Renal cortical epithelial cell (primary cell): Measurements from ENCODE around the gene PPP1R3F. TPM values are rescaled to one million over a fixed set of nuclear protein-coding genes. Genes with fewer than 3 reads are reported as not detected.
"Not testable (repeated sequence)": the region's sequence is repeated elsewhere in the genome, so short reads cannot be mapped to it uniquely, and the experiment has no call there.

Experiments used
- DNase-seq: peaks from one replicate; pipeline ENCODE4 v3.0.0-alpha.2; 2011; ENCODE audit warnings: low read depth
- total RNA-seq: library from RNA; depleted of rRNA; stranded (reverse); fragments of >200 nt; gene quantifications from 2 replicates; pipeline ENCODE4 v1.2.3, GENCODE V29; 2014

Gene PPP1R3F
- total RNA-seq, 1 donor from 2014 or later = 12.4 TPM

DNA sequence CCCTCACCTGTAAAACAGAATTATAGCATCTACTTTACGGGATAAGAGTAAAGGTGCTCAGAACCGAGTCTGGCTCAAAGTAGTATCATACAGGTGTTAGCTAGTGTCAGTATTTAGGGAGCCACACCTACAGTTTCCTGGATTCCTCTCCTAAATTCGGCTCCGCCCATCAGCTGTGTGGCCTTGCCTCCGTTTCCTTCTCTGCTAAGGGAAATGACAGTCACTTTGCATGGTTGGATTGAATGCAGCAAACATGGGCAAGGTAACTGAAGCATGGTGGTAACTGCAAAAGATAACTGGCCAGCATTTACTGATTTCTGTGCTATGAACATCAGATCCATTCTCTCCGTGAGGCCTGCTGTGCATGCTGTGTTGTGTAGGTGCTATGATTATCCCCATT lies 2.8 kb downstream of the PPP1R3F start:
- DNase-seq = no peak

- no peak for DNase-seq
Observed at GRCh38 chrX:49273181-49273727, 3.7 kb downstream of the PPP1R3F start.

DNA sequence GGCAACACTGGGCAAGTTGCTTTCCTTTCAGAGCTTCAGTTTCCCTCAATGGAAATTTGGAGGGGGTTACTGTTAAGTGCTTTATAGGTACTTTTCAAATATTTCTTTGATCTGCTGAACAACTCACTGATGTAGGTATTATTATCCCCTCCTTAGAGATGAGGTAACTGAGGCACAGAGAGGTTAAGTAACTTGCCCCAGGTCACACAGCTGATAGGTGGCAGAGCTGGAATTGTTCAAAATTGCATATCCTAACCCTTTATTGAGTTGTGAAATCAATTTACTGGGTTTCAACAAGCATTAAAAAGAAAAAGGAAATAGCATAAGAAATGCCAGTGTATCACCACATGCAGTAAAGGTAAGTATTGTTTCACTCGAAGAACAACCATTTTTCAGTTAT lies 6.6 kb downstream of the PPP1R3F start:
- DNase-seq = no peak

DNA sequence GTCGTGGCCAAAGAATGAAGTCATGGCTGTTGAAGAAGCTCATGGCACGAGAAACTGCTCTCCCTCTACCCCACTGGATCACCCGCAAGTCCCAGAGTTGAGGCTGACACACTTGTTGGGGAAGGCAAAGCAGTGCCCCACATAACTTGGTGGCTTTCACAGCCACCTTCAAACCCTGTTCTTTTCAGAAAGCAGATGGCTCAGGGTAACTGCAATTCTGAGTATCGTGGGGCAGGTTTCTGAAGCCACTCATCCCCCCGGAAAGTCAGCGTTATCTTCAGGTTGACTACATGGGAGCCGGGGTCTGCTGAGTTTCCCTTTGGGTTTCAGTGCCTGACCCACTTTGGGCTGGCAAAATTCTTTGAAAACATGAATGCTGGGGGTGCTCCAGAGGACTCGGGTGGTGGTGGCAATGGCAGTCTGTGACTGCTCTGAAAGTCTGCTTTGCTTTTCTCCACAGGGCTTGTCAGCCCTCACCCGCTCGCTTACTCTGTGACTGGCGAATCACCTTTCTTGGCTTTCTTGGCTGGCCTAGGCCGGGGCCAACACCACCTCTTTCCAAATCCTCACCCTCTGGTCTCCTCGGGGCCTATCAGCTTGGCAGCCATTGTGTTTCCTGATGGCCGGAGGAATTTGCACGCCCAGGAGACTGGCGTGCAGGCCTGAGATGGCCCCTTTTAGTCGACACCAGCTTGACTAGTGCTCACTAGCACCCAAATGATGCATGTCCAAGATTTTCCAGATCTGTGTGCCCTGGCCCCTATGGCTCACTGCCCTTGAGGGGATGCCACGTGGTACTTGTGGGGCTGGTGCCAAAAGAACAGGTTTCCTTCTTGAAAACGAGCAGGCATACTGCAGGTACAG lies 7.3 kb downstream of the PPP1R3F start:
- no peak for DNase-seq

DNA sequence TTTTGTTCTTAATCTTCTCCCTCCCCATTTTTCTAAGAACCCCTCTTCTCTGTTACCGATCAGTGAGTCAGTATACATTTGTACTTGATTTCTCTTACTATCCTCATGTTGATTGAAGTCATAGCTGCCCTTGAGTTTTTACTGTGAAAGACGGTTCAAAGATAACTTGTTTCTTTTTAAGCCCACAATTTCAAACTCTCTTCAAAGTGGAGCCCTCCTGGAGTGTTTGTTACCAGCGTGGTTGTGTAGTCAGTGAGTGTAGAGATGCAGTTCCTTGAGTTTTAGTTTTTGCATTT lies 7.9 kb downstream of the PPP1R3F start:
- no peak for DNase-seq

DNA sequence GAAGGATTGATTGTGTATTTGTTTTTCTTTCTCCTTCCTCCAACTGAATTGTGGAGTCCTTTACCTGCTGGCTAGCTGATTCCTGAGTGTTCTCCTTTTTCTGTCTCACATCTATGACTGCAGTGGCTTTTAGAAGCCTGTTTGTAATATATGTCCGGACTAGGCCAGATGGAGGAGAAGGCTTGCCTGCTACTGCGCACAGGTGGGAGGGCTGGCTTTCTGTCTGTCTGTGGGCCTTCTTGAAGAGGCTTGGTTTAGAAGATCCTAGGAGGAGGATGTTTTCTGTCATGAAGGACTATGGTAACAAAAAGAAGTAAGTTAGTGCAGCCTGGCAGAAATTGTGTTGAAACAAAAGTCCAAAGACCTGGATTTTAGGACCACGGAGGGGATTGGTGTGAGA lies 8.5 kb downstream of the PPP1R3F start:
- DNase-seq = no peak

GRCh38 chrX:49282647-49283011 lies 13.0 kb downstream of the PPP1R3F start:
- DNase-seq = no peak

DNA sequence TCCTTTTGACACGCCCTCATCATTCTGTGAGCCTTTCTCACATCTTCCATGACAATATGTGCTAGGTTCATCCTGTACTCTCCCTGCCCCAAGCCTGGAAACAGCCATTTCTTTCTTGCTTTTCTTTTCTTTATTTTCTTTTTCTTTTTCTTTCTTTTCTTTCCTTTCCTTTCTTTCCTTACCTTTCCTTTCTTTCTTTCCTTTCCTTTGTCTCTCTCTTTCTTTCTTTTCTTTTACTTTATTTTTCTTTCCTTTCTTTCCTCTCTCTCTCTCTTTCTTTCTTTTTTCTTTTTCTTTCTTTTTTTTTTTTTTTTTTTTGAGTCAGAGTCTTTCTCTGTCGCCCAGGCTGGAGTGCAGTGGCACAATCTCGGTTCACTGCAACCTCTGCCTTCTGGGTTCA lies 14.6 kb downstream of the PPP1R3F start:
- no peak for DNase-seq

DNA sequence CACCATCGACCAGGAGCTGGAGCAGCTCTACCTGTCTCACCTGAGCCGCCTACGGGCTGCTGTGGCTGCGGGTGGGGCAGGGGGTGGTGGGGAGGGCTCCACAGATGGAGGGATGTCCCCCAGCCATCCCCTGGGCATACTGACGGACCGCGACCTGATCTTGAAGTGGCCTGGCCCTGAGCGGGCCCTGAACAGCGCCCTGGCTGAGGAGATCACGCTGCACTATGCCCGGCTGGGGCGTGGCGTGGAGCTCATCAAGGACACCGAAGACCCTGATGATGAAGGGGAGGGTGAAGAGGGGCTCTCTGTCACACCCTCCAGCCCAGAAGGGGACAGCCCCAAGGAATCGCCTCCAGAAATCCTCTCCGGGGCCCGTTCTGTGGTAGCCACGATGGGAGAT lies 16.5 kb downstream of the PPP1R3F start:
- no peak for DNase-seq

- DNase-seq = no peak
Observed at GRCh38 chrX:49286581-49286980, 17.0 kb downstream of the PPP1R3F start.

GRCh38 chrX:49287665-49288064 lies 18.1 kb downstream of the PPP1R3F start:
- DNase-seq = no peak

DNA sequence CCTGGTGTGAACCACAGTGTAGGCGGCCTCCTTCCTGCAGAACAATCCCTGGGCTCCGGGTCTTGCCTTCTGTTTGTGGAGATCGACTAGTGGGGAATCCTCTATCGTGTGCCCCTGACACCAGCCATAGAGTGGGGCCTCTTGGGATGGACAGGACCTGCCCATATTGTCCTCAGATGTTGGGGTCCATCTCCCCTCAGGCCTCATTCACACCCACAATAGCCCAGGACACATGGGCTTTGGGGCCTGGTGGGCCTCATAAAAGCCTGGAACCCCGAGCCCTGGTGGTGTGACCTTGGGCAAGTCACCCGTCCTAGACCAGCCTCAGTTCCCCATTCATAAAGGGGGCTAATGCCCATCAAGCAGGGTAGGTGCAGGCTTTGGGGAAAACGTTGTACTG lies 20.6 kb downstream of the PPP1R3F start:
- DNase-seq = no peak

GRCh38 chrX:49291615-49292337 lies 22.2 kb downstream of the PPP1R3F start:
- DNase-seq = peak; percentile 30

GRCh38 chrX:49292400-49293362 lies 23.1 kb downstream of the PPP1R3F start:
- DNase-seq = no peak

DNA sequence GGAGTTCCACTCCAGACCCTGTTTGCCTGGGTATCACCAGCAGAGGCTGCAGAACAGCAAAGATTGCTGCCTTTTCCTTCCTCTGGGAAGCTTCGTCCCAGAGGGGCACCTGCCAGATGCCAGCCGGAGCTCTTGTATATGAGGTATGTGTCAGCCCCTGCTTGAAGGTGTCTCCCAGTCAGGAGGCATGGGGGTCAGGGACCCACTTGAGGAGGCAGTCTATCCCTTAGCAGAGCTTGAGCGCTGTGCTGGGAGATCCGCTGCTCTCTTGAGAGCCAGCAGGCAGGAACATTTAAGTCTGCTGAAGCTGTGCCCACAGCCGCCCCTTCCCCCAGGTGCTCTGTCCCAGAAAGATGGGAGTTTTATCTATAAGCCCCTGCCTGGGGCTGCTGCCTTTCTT lies 29.7 kb downstream of the PPP1R3F start:
- DNase-seq = not testable (repeated sequence)

- DNase-seq = no peak
Observed at GRCh38 chrX:49300703-49301102, 31.1 kb downstream of the PPP1R3F start.

DNA sequence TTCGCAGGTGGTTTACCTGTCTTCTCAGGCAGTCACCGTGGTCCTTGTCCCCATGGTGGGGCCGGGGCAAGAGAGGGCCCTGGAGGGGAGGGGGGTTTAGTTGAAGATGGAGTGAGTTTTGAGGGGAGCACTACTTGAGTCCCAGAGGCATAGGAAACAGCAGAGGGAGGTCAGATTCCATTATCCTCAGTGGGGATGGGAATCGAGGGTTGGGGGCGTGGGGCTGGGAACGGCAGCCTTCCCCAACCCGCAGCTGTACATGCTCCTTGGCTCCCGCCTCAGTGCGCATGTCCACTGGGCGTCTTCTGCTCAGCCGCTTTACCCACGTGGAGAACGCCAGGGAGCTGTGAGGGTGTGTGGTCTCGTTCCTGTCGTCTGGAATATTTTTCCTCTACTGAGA lies 33.8 kb downstream of the PPP1R3F start, which contains the start of gene GAGE10:
Gene GAGE10 (plus strand): TSS at position 301 of the 400 bp plus-strand sequence. CDS start 1,214 bp downstream, outside the sequence.
- no peak for DNase-seq

- not testable (repeated sequence) for DNase-seq
Observed at GRCh38 chrX:49307775-49308174, 38.2 kb downstream of the PPP1R3F start.

DNA sequence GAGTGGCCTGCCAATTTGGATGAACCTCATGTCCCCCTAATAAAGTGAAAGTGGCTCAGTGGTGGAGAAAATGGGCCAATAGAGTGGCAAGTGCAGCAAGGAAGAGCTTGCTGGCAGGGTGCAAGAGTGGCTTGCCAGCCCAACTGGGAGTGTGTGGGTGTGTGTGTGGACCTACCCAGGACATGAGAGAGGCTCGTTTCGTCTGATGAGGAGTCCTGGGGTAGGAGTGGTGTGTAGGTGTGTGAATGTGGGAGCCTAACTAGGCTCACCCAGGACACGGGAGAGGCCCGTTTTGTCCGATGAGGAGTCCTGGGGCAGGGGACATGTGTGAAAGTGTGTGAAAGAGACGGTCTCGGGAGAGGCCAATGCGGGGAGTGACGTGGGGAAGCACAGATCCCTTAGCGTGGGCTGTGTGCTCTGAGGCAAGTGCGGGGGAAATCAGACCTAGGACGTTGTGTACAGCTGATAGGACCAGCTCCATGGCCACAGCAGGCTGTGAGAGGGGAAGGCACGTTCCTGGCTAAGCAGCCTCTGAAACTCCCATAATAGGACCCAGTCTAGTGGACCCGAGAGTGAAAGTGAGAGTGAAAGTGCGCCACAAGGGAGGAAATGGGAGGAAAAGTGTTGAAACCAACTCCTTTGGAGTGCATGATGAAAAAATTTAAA lies 39.1 kb downstream of the PPP1R3F start:
- DNase-seq = no peak

- DNase-seq = peak; percentile 18
Observed at GRCh38 chrX:49309401-49309981, 39.9 kb downstream of the PPP1R3F start.

- DNase-seq = no peak
Observed at GRCh38 chrX:49310371-49310770, 40.8 kb downstream of the PPP1R3F start.
